Smooth muscle cell (in vitro differentiated cells): Measurements from ENCODE around the gene NPFF. TPM values are rescaled to one million over a fixed set of nuclear protein-coding genes. Genes with fewer than 3 reads are reported as not detected.

Experiments used
- DNase-seq: peaks from one replicate; lab custom pipeline; 2025; ENCODE audit not compliant: unreplicated experiment; lab: John Stamatoyannopoulos, UW
- H2AFZ ChIP-seq: fragments of 200-600 bp; sonication (generic); 2 replicates; pipeline ENCODE4 v1.6.0; 2016; ENCODE audit warnings: antibody characterized with exemption, low read depth, mild to moderate bottlenecking
- H3F3A ChIP-seq: fragments of 200-600 bp; sonication (generic); 2 replicates; pipeline ENCODE4 v1.6.0; 2017; ENCODE audit warnings: antibody characterized with exemption, low read depth
- H3K27ac ChIP-seq: fragments of 200-600 bp; sonication (generic); 2 replicates; pipeline ENCODE4 v1.5.1; 2016; ENCODE audit warnings: low read depth, mild to moderate bottlenecking
- H3K27me3 ChIP-seq: fragments of 200-600 bp; sonication (generic); 2 replicates; pipeline ENCODE4 v1.6.1; 2016; ENCODE audit warnings: low read depth, mild to moderate bottlenecking
- H3K36me3 ChIP-seq: fragments of 200-600 bp; sonication (generic); 2 replicates; pipeline ENCODE4 v1.5.1; 2016; ENCODE audit warnings: low read depth
- H3K4me1 ChIP-seq: fragments of 200-600 bp; sonication (generic); 2 replicates; pipeline ENCODE4 v1.5.1; 2016; ENCODE audit warnings: low read depth
- H3K4me2 ChIP-seq: fragments of 200-600 bp; sonication (generic); 2 replicates; pipeline ENCODE4 v1.6.0; 2016; ENCODE audit warnings: mild to moderate bottlenecking
- H3K4me3 ChIP-seq: fragments of 200-600 bp; sonication (generic); 2 replicates; pipeline ENCODE4 v1.5.1; 2016; ENCODE audit warnings: mild to moderate bottlenecking
- H3K79me2 ChIP-seq: fragments of 200-600 bp; sonication (generic); 2 replicates; pipeline ENCODE4 v1.6.0; 2016; ENCODE audit warnings: low read depth, mild to moderate bottlenecking
- H3K9ac ChIP-seq: fragments of 200-600 bp; sonication (generic); 2 replicates; pipeline ENCODE4 v1.6.0; 2016; ENCODE audit warnings: low read depth
- H3K9me3 ChIP-seq: fragments of 200-600 bp; sonication (generic); replicated peaks from 2 replicates; pipeline ENCODE4 v1.5.1; 2016; ENCODE audit warnings: low read depth
- H4K20me1 ChIP-seq: fragments of 200-600 bp; sonication (generic); 2 replicates; pipeline ENCODE4 v1.6.0; 2016; ENCODE audit warnings: low read depth
- WGBS: methylation state at CpG from one replicate; pipeline ENCODE4 v1.1.7; 2016; ENCODE audit warnings: low lambda C conversion rate; 5-methylcytosine and 5-hydroxymethylcytosine counted together
- polyA plus RNA-seq: library from polyadenylated mRNA; unstranded; fragments of >200 nt; fragmentation: Nextera tagmentation; extraction: Ambion mirVana; gene quantifications from 2 replicates; pipeline ENCODE4 v1.2.1, GENCODE V29; 2016
- total RNA-seq: library from RNA; depleted of rRNA; stranded (reverse); fragments of >200 nt; gene quantifications from 2 replicates; pipeline ENCODE4 v1.2.3, GENCODE V29; 2014
- TF ChIP-seq, protein P1 (sequence below): fragments of 200-600 bp; sonication (generic); IDR thresholded peaks from 2 replicates; pipeline ENCODE4 v1.5.1; 2017; ENCODE audit warnings: borderline replicate concordance, mild to moderate bottlenecking, antibody characterized with exemption; ENCODE audit not compliant: insufficient read depth, poor library complexity, severe bottlenecking

NPFF gene
- total and polyA plus RNA-seq, 2 experiments from 2014 or later, result 0.38 TPM; not detected in 1

DNA sequence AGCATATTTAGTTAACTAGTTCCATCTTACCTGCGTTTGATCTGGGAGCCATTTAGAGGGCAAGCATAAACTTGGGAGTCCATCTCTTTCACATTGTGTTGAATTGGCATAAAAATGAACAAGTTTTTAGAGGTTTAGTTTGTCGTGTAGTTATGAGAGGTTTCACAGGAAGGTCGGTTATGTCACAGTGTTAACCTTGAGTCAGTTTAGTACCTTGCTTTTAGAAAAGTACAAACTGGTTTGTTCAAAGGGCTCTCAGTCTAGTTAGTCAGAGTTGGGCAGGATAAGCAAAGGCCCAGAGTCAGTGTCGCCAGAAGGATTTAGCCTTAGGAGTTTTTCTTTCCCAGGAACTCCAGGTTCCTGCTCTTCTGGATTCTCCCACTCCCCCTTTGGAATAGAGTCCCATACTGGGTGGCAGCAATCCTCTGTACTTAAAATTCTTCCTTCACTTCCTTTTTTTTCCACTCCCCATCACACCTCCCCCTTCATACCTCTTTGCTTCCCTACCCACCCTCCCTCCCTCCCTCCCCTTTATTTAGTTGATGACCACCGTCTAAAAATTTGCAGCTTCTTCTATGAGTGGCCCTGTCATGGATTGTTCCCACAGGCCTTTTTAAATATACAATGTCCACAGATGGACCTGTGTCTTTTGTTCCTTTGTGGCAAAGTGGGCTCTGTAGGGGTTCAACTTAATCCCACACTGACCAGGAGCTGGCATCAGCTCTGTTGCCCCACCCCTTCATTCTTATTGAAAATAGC, 43.3 kb downstream of the NPFF start:
- Histone ChIP-seq H3K79me2 (peaks cover 100% of the 10 kb centered on the region), H3K4me1 (peaks cover 36% of the 10 kb centered on the region), H3K27me3 (no peaks in the 10 kb centered on the region), H3F3A (peaks cover 56% of the 10 kb centered on the region), H3K4me2 (no peak overlapping the region), H3K27ac (peak overlapping the region; percentile 33), H3K36me3 (peaks cover 82% of the 10 kb centered on the region), H3K4me3 (no peak overlapping the region), H4K20me1 (peaks cover 100% of the 10 kb centered on the region), H2AFZ (no peak overlapping the region), H3K9ac (no peak overlapping the region), H3K9me3 (no peaks in the 10 kb centered on the region)
- no peak for DNase-seq
- TF ChIP-seq, protein P1, sequence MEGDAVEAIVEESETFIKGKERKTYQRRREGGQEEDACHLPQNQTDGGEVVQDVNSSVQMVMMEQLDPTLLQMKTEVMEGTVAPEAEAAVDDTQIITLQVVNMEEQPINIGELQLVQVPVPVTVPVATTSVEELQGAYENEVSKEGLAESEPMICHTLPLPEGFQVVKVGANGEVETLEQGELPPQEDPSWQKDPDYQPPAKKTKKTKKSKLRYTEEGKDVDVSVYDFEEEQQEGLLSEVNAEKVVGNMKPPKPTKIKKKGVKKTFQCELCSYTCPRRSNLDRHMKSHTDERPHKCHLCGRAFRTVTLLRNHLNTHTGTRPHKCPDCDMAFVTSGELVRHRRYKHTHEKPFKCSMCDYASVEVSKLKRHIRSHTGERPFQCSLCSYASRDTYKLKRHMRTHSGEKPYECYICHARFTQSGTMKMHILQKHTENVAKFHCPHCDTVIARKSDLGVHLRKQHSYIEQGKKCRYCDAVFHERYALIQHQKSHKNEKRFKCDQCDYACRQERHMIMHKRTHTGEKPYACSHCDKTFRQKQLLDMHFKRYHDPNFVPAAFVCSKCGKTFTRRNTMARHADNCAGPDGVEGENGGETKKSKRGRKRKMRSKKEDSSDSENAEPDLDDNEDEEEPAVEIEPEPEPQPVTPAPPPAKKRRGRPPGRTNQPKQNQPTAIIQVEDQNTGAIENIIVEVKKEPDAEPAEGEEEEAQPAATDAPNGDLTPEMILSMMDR, result no peak
- 89% methylated on average over 5 of the region's 5 CpGs for WGBS

DNA sequence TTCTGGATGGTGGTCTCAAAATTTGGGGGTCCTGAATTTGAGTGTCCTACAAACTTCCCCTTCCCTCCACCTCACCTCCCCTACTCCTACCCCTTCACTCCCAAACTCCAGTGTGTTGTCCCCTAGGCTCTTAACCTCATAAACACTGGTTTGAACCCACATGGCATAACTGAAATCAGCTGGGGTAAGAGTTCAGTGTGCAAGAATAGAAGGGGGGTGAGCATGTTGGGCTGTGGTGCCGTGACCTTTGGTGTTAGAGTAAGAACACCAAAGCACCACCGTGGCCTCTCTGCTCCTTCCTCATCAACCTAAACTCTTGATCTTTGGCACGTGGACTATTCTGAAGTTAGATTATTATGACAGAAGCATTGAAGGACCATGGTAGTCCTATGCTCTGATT, 44.3 kb downstream of the NPFF start:
- Histone ChIP-seq H3K4me2 (no peak overlapping the region), H3K9me3 (no peaks in the 10 kb centered on the region), H3F3A (peaks cover 57% of the 10 kb centered on the region), H4K20me1 (peaks cover 100% of the 10 kb centered on the region), H3K9ac (no peak overlapping the region), H3K79me2 (peaks cover 100% of the 10 kb centered on the region), H3K4me3 (no peak overlapping the region), H3K27ac (peak overlapping the region; percentile 33), H2AFZ (no peak overlapping the region), H3K27me3 (no peaks in the 10 kb centered on the region), H3K36me3 (peaks cover 80% of the 10 kb centered on the region), H3K4me1 (peaks cover 40% of the 10 kb centered on the region)
- no peak for DNase-seq
- TF ChIP-seq, protein P1, result no peak
- 94% methylated on average over 3 of the region's 3 CpGs for WGBS

DNA sequence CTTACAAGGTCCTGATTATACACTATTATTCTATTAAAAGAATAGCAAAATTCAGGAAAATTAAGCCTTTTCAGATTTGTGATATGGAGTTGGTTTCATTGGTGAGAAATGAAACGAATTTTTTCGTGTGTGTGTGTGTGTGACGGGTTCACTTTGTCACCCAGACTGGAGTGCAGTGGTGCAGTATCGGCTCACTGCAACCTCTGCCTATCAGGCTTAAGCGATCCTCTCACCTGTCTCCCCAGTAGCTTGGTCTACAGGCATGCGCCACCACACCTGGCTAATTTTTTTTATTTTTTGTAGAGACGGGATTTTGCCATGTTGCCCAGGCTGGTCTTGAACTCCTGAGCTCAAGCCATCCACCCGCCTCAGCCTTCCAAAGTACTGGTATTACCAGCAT, 45.7 kb downstream of the NPFF start:
- Histone ChIP-seq H3K4me3 (no peak overlapping the region), H3K79me2 (peaks cover 100% of the 10 kb centered on the region), H3F3A (peaks cover 47% of the 10 kb centered on the region), H3K27ac (no peak overlapping the region), H3K36me3 (peaks cover 78% of the 10 kb centered on the region), H3K4me2 (no peak overlapping the region), H2AFZ (no peak overlapping the region), H4K20me1 (peaks cover 100% of the 10 kb centered on the region), H3K9me3 (no peaks in the 10 kb centered on the region), H3K27me3 (no peaks in the 10 kb centered on the region), H3K9ac (no peak overlapping the region), H3K4me1 (peaks cover 40% of the 10 kb centered on the region)
- WGBS, result 98% methylated on average over 8 of the region's 8 CpGs
- DNase-seq, result no peak
- TF ChIP-seq, protein P1, result no peak

DNA sequence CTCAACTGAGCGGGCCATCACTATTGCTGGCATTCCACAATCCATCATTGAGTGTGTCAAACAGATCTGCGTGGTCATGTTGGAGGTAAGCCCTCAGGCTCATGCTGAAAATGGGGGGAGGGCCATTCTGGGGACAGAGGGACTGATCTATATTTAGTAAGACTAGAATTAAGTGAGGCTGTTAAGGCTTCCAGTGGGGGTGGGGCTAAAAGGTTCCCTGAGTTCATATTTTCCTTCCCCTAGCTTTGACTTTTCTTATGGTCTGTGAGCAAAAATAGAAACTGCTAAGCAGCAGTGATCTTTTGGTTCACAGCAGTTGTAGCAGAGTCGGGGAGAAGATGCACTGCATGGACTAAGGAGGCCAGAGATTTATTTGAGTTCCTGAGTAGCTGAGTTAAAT, 46.2 kb downstream of the NPFF start:
- H4K20me1 ChIP-seq, result peaks cover 100% of the 10 kb centered on the region
- H3K4me1 ChIP-seq, result peaks cover 40% of the 10 kb centered on the region
- no peak for DNase-seq
- H3K4me3 ChIP-seq, result no peak overlapping the region
- H3K79me2 ChIP-seq, result peaks cover 100% of the 10 kb centered on the region
- WGBS, result 86% methylated on average over 3 of the region's 3 CpGs
- peaks cover 42% of the 10 kb centered on the region for H3F3A ChIP-seq
- no peaks in the 10 kb centered on the region for H3K9me3 ChIP-seq
- TF ChIP-seq, protein P1, result no peak
- H3K36me3 ChIP-seq, result peaks cover 76% of the 10 kb centered on the region
- no peaks in the 10 kb centered on the region for H3K27me3 ChIP-seq
- H3K27ac ChIP-seq, result peak overlapping the region; percentile 50
- no peak overlapping the region for H2AFZ ChIP-seq
- no peak overlapping the region for H3K4me2 ChIP-seq
- H3K9ac ChIP-seq, result no peak overlapping the region
